OCI-LY1 (cell line): Measurements from ENCODE around the gene RNGTT.

Experiments
- H2AFZ ChIP-seq: fragments of 200-600 bp; sonication (generic), shearing (Covaris generic); 2 replicates; pipeline ENCODE4 v1.6.0; 2014; ENCODE audit warnings: antibody characterized with exemption, mild to moderate bottlenecking, low read length
- H3F3A ChIP-seq: fragments of 200-600 bp; sonication (generic), shearing (Covaris generic); 2 replicates; pipeline ENCODE4 v1.6.0; 2014; ENCODE audit warnings: mild to moderate bottlenecking, antibody characterized with exemption, low read length, moderate library complexity; ENCODE audit not compliant: insufficient read depth
- H3K27ac ChIP-seq: fragments of 200-600 bp; sonication (generic); 2 replicates; pipeline ENCODE4 v1.5.1; 2014; ENCODE audit warnings: low read length, mixed run types, mild to moderate bottlenecking, low read depth; ENCODE audit not compliant: poor library complexity, severe bottlenecking
- H3K27me3 ChIP-seq: fragments of 200-600 bp; sonication (generic); 2 replicates; pipeline ENCODE4 v1.6.0; 2014; ENCODE audit warnings: antibody characterized with exemption, mild to moderate bottlenecking, low read length, moderate library complexity; ENCODE audit not compliant: insufficient read depth
- H3K36me3 ChIP-seq: fragments of 200-600 bp; sonication (generic); 2 replicates; pipeline ENCODE4 v1.6.1; 2014; ENCODE audit warnings: mild to moderate bottlenecking, antibody characterized with exemption, low read length, moderate library complexity, mixed read lengths; ENCODE audit not compliant: insufficient read depth
- H3K4me1 ChIP-seq: fragments of 200-600 bp; sonication (generic); 2 replicates; pipeline ENCODE4 v1.5.1; 2014; ENCODE audit warnings: mild to moderate bottlenecking, low read length, moderate library complexity; ENCODE audit not compliant: insufficient read depth, severe bottlenecking
- H3K4me2 ChIP-seq: fragments of 200-600 bp; sonication (generic), shearing (Covaris generic); 2 replicates; pipeline ENCODE4 v1.6.1; 2014; ENCODE audit warnings: low read length
- H3K4me3 ChIP-seq: fragments of 200-600 bp; sonication (generic); 2 replicates; pipeline ENCODE4 v1.5.1; 2014; ENCODE audit warnings: low read length, low read depth, mild to moderate bottlenecking, mixed read lengths; ENCODE audit not compliant: poor library complexity, severe bottlenecking
- H3K79me2 ChIP-seq: fragments of 200-600 bp; shearing (Covaris generic); 2 replicates; pipeline ENCODE4 v1.6.1; 2016; ENCODE audit warnings: mixed run types, low read length, mixed read lengths; ENCODE audit not compliant: insufficient read depth
- H3K9ac ChIP-seq: fragments of 200-600 bp; sonication (generic), shearing (Covaris generic); 2 replicates; pipeline ENCODE4 v1.6.1; 2014; ENCODE audit warnings: mild to moderate bottlenecking, low read length, mixed read lengths
- H3K9me2 ChIP-seq: fragments of 200-600 bp; sonication (generic), shearing (Covaris generic); 2 replicates; pipeline ENCODE4 v1.6.1; 2014; ENCODE audit warnings: low read depth, mild to moderate bottlenecking, low read length, mixed read lengths
- H3K9me3 ChIP-seq: fragments of 200-600 bp; shearing (Covaris generic); 2 replicates; pipeline ENCODE4 v1.6.1; 2014; ENCODE audit warnings: low read length, mixed read lengths
- H4K20me1 ChIP-seq: fragments of 200-600 bp; sonication (generic), shearing (Covaris generic); 2 replicates; pipeline ENCODE4 v1.6.0; 2016; ENCODE audit warnings: mild to moderate bottlenecking, low read length; ENCODE audit not compliant: insufficient read depth
- EZH2 ChIP-seq: fragments of 200-600 bp; sonication (generic), shearing (Covaris generic); IDR thresholded peaks from 2 replicates; pipeline ENCODE4 v1.8.0; 2017; ENCODE audit warnings: borderline replicate concordance, mixed run types, mild to moderate bottlenecking, antibody characterized with exemption, low read length, moderate library complexity, mixed read lengths
- TF ChIP-seq, protein P1 (sequence below): fragments of 200-600 bp; sonication (generic), shearing (Covaris generic); IDR thresholded peaks from 2 replicates; pipeline ENCODE4 v1.5.1; 2017; ENCODE audit warnings: mild to moderate bottlenecking, antibody characterized with exemption, low read length, moderate library complexity, mixed read lengths

RNGTT gene

DNA sequence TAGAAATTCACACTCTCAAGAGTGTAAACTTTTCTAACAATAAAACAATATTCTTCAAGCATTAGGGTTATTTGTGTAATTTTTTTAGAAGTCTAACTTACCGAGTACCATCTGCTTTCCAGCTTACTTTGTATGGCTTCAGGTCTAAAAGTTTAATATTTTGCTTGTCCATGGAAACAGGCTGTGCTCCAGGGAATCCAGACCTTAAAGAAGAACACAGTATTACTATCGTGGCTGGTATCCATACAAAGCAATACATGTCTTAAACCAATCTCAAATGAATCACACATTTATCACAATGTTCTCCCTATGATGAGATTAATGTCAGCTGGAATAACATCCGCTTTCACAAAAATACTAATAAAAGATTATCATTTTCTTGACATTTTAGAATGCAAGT, 73.0 kb downstream of the RNGTT start:
- H3K79me2 ChIP-seq = no peaks in the 10 kb centered on the region
- no peak overlapping the region for H3K9ac ChIP-seq
- no peaks in the 10 kb centered on the region for H3K9me2 ChIP-seq
- no peak overlapping the region for H3K27ac ChIP-seq
- no peaks in the 10 kb centered on the region for H4K20me1 ChIP-seq
- TF ChIP-seq EZH2 = no peak
- no peaks in the 10 kb centered on the region for H3K4me1 ChIP-seq
- H3K27me3 ChIP-seq = no peaks in the 10 kb centered on the region
- H3K9me3 ChIP-seq = no peaks in the 10 kb centered on the region
- H3K4me2 ChIP-seq = no peak overlapping the region
- H2AFZ ChIP-seq = no peak overlapping the region
- no peak overlapping the region for H3K4me3 ChIP-seq
- H3K36me3 ChIP-seq = peaks cover 42% of the 10 kb centered on the region
- no peaks in the 10 kb centered on the region for H3F3A ChIP-seq

DNA sequence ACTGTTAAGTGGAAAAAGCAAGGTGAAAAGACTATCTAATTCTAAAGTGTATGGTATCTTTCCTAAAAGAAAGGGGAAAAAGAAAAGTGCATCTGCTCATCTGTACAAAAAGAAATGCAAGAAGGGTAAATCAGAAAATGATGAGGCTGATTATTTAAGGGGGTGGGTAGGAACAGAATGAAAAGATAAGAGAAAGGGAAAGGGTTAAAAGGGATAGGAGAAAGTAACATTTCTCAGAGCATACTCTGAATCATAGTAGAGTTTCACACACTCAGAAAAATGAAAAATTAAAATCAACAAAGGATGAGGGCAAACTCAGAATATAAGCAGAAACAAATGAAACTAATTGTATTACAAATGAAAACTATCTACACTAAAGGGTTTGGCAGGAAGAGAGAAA, 79.1 kb downstream of the RNGTT start:
- TF ChIP-seq, protein P1, sequence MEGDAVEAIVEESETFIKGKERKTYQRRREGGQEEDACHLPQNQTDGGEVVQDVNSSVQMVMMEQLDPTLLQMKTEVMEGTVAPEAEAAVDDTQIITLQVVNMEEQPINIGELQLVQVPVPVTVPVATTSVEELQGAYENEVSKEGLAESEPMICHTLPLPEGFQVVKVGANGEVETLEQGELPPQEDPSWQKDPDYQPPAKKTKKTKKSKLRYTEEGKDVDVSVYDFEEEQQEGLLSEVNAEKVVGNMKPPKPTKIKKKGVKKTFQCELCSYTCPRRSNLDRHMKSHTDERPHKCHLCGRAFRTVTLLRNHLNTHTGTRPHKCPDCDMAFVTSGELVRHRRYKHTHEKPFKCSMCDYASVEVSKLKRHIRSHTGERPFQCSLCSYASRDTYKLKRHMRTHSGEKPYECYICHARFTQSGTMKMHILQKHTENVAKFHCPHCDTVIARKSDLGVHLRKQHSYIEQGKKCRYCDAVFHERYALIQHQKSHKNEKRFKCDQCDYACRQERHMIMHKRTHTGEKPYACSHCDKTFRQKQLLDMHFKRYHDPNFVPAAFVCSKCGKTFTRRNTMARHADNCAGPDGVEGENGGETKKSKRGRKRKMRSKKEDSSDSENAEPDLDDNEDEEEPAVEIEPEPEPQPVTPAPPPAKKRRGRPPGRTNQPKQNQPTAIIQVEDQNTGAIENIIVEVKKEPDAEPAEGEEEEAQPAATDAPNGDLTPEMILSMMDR = no peak
- no peak for TF ChIP-seq EZH2
- Histone ChIP-seq H3K36me3 (peaks cover 39% of the 10 kb centered on the region), H3K9me3 (no peaks in the 10 kb centered on the region), H3K27ac (no peak overlapping the region), H3K9me2 (no peaks in the 10 kb centered on the region), H3K27me3 (no peaks in the 10 kb centered on the region), H3K79me2 (no peaks in the 10 kb centered on the region), H3K4me3 (no peak overlapping the region), H3F3A (no peaks in the 10 kb centered on the region), H4K20me1 (no peaks in the 10 kb centered on the region), H3K9ac (no peak overlapping the region), H3K4me1 (no peaks in the 10 kb centered on the region), H3K4me2 (no peak overlapping the region), H2AFZ (no peak overlapping the region)

DNA sequence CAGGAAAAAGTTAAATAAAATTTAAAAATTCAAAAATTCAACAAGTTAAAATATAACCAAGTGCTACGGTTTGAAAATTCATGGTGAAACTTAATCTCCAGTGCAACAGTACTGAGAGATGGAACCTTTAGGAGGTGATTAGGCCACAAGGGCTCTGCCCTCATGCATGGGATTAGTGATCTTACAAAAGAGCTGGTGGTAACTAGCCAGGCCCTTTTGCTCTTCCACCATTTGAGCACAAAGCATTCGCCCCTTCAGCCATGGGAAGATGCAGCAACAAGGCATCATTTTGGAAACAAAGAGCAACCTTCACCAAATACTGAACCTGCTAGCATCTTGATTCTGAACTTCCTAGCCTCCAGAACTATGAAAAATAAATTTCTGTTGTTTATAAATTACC, 80.9 kb downstream of the RNGTT start:
- H3K79me2 ChIP-seq = no peaks in the 10 kb centered on the region
- no peaks in the 10 kb centered on the region for H3K9me3 ChIP-seq
- no peaks in the 10 kb centered on the region for H3K9me2 ChIP-seq
- H2AFZ ChIP-seq = no peak overlapping the region
- H3K4me1 ChIP-seq = no peaks in the 10 kb centered on the region
- no peaks in the 10 kb centered on the region for H3K27me3 ChIP-seq
- H3K4me3 ChIP-seq = no peak overlapping the region
- peaks cover 34% of the 10 kb centered on the region for H3K36me3 ChIP-seq
- H3K27ac ChIP-seq = no peak overlapping the region
- no peak overlapping the region for H3K4me2 ChIP-seq
- H4K20me1 ChIP-seq = no peaks in the 10 kb centered on the region
- H3K9ac ChIP-seq = no peak overlapping the region
- H3F3A ChIP-seq = no peaks in the 10 kb centered on the region
- TF ChIP-seq EZH2 = no peak
- TF ChIP-seq, protein P1 = no peak

DNA sequence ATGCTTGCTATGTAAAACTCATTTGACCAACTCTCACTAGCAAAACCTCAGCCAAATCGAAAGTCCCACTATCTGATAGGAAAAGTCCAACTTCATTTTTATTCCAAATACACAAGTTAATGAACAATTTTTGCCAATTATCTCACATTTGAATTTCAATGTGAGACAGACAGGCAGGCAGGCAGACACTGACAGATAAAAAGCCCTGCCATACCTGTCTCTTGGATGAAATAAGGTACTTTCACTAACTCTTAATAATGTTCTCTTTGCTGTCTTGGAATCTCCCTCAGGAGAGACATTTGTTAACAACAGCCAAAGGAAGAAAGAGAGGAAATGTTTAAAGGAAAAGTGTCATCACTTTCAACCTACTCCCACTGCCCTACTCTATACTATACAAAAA, 82.0 kb downstream of the RNGTT start:
- TF ChIP-seq, protein P1 = no peak
- TF ChIP-seq EZH2 = no peak
- Histone ChIP-seq H3K9me3 (no peaks in the 10 kb centered on the region), H3K9ac (no peak overlapping the region), H3K27ac (no peak overlapping the region), H3K36me3 (peaks cover 23% of the 10 kb centered on the region), H4K20me1 (no peaks in the 10 kb centered on the region), H3K79me2 (no peaks in the 10 kb centered on the region), H2AFZ (no peak overlapping the region), H3F3A (no peaks in the 10 kb centered on the region), H3K4me3 (no peak overlapping the region), H3K9me2 (no peaks in the 10 kb centered on the region), H3K4me2 (no peak overlapping the region), H3K4me1 (no peaks in the 10 kb centered on the region), H3K27me3 (no peaks in the 10 kb centered on the region)
